H4 (cell line): ENCODE data around the gene NPAS3. TPM values are rescaled to one million over a fixed set of nuclear protein-coding genes. Genes with fewer than 3 reads are reported as not detected.
A peak's percentile ranks its signal among the peaks of the same experiment; 100 is the strongest.

ENCODE experiments used
- DNase-seq: peaks from one replicate; pipeline ENCODE4 v3.0.0-alpha.2; 2015; ENCODE audit warnings: low spot score
- total RNA-seq: library from RNA; depleted of rRNA; stranded (reverse); fragments of >200 nt; shearing (Covaris generic); gene quantifications from 2 replicates; pipeline ENCODE4 v1.2.3, GENCODE V29; 2014

Gene NPAS3
- total RNA-seq, 1 experiment from 2014 or later = 2.6 TPM

DNA sequence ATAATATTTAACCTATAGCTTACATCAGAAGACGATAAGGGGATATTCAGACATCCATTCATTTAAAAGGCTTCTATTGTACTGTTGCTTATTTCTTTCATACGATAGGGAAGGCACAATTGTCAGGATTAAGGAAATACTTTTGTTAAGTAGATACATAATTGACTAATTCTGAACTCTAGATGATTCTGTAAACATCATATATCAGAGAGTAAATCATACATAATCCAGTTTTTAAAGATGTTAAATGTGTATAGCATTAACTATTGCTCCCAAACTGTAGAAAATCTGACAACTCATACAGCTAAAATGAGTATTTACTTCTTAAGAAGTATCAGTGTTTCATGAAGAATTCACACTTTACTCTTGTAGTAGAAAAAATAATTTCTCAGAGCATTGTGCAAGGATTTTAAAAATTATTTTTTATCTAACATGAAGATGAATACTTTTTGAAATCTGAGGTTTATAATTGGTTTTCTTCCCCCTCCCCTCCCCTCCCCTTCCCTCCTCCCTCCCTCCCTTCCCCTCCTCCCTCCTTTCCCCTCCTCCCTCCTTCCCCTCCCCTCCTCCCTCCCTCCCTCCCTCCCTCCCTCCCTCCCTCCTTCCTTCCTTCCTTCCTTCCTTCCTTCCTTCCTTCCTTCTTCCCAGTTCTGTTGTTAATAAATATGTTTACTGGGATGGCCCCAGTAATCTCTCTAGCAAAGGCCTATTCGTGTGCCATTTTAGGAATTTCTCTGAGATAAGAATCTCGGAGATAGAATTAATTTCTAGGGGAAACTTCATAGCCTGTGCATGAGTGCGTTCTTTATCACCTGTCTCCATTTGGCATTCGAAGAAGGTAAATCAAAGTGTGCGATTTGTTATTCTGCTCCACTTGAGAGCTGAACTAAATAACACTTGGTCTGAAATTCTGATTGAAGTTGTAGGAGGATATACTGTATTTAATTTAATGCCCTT lies 2.3 kb downstream of the NPAS3 start:
- DNase-seq = no peak

DNA sequence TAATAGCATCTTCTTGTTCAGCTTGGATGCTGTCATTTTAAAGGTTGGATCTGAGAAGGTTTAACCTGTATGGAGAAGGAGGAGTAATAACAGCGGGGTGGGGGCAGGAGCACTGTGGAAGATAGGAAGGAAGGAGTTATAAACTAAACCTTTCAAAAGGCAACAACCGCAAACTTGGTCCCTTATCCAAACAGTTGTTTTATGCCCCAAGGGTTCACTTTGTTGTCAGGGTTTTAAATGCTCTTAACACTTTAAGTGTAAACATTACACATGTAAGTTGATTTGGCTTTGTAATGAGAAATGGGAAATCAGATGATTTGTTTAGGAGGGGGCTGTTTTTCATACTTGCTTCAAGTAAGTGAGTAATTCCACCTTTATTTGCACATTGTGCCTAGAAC lies 3.0 kb downstream of the NPAS3 start:
- DNase-seq = no peak

- DNase-seq = no peak
Observed at GRCh38 chr14:32947081-32947480, 8.4 kb downstream of the NPAS3 start.

- no peak for DNase-seq
Observed at GRCh38 chr14:32947792-32948191, 9.1 kb downstream of the NPAS3 start.

DNA sequence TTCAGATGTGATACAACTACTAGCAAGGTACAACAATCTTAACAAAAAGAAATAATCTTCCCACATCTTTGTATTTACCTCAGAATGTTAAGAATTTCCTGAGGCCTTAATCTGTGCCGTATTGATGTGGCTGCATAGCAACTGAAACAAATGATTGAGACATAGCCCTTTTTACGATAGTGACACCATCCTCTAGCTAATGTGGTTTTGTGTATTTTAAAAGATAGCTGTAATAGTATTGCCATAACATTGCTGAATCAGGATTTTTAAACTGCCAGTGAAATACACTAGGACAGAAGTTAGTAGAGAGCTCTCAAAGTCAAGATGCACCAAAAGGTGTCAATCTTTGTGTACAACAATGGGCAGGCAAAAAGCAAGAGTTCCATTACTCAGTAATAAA lies 11.9 kb downstream of the NPAS3 start:
- DNase-seq = no peak

- no peak for DNase-seq
Observed at GRCh38 chr14:32967421-32967820, 28.7 kb downstream of the NPAS3 start.

- no peak for DNase-seq
Observed at GRCh38 chr14:32968972-32969544, 30.4 kb downstream of the NPAS3 start.

GRCh38 chr14:32977913-32978312 lies 39.2 kb downstream of the NPAS3 start:
- DNase-seq = no peak

- no peak for DNase-seq
Observed at GRCh38 chr14:32978691-32979255, 40.1 kb downstream of the NPAS3 start.

DNA sequence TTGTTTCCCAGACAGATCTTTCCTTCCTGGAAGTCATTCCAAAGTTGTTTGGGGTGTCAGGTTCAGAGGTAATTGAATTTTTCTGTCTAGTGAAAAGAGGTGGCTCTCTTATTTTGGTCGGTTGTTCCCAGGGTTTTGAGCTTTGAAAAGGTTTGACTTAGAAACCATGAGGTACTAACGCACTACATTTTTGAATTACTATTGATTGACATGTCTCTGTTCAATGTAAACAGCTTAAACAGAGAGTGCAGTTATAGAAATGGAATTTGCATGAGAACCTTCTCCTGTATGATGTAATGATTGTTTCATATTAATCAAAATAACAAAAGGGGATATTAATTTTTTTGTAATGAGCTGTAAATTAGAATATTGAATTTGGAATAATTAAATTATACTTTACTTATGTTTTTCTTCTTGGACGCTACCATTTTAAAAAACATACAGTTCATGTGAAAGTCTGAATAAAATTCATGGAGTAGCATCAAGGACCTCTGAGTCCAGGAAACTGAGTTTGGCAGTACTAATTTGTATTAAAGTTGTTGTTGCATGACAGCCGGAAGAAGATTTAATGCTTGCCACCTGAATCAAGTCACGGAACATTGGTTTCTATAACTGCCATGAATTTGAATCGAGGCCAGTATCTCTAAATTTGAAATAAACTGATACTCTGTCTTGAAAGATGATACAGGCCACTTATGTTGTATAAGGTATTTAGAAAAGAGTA lies 41.7 kb downstream of the NPAS3 start:
- DNase-seq = no peak

DNA sequence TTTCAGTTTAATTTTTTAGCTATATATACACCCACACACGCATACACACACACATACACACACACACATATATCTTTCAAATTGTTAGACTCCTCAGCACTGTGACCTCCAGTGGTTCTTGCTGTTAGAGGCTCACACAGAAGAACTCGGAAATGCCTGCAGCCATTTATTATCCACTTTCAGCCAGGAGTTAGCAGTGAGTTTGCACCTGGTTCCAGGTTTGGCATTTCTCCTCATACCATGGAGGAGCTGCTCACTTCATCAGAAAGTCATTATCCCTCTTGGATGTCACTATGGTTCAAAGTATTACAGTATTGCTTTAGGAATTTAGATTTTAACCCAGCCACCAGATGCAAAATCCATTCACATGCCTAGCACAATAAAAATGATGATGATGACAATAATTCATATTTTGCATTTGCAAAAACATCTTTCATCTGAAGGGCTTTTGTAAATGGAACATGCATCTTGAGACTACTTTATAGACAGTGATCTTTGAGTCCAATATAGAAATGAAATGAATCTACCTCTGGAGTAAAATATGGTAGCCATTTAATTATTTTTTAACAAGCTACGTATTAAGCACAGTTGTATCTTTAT lies 42.3 kb downstream of the NPAS3 start:
- no peak for DNase-seq

DNA sequence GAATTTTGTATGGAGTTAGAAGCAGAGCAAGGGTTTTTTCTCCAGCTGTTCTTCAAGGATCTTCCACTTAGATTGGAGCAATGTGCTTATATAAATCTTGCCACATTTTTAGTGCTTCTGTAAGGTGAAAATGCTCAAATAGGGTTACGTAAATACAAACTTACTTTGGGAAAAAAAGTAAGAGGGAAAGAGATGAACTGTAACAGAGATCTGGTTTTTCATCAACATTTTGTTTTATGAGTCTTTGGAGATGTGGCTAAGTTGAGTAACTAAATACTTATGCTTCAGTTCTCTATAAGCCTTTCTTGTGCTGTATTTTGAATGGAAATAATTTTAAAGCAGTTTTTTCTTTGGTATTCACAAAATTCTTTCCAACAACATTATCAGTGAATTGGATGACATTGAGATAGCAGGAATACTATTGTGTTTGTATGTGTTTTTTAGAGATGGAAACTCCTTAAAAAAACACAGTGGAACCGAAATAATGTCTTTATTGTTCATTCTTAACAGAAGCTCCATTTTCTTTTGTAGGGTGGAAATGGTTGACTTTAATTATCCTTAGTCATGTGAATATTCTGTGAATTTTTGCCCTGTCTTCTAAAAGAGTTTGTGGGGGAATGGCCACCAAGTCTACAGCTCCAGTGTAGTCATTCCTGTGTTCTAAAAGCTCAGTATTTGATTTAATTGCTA lies 45.7 kb downstream of the NPAS3 start:
- no peak for DNase-seq

GRCh38 chr14:32985866-32986265 lies 47.2 kb downstream of the NPAS3 start:
- DNase-seq = no peak

- DNase-seq = peak; percentile 17
Observed at GRCh38 chr14:32986791-32987540, 48.3 kb downstream of the NPAS3 start.

DNA sequence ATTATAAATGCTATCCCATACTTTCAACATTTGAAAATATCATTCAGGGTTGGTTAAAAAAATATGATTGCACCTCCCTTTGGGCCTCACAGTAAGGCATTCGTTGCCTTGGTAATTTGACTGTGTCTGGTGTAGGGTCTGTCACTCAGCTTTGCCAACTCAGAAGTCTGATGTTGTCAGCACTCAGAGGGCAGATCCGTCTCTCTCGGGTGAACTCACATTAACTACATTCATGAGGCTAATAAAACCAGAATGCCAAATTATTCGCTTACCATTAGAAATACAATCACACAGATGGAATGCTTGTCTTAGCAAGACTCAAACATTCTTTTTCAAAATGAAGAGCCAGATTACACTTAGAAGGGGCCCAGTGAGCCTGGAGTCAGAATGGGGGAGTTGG lies 53.0 kb downstream of the NPAS3 start:
- DNase-seq = no peak

GRCh38 chr14:32993921-32994320 lies 55.2 kb downstream of the NPAS3 start:
- no peak for DNase-seq

GRCh38 chr14:32996343-32996742 lies 57.7 kb downstream of the NPAS3 start:
- DNase-seq = no peak

- peak; percentile 14 for DNase-seq
Observed at GRCh38 chr14:32998433-32998832, 59.8 kb downstream of the NPAS3 start.

DNA sequence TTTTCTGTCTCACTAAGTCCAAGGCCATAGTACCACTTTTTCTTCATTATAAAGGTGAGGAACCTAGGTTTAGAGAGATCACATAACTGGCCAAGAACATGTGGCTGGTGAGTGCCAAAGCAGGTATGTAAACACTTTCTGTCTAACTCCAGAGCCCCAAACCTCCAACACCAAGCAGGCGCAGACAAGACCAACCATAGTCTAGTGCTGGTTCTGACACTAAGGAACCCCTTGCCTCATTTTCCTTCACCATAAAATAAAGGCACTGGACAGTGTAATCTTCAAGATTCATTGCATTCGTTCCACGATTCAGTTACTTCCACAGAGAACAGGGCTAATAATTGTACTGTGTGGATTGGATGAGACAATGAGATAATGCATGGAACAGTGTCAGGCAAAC lies 71.0 kb downstream of the NPAS3 start:
- DNase-seq = no peak

DNA sequence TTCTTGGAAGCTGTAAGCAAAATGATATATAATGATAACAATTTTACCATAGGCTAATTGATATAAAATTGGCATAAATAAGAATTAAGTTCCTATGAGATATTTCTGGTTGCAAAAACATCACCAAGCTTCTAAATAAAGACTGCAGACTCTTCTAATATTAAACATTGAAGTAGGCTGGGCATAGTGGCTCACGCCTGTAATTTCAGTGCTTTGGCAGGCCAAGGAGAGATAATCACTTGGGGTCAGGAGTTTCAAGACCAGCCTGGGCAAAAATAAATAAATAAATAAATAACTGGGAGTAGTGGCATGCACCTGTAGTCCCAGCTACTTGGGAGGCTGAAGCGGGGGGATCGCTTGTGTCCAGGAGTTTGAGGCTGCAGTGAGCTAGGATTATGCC lies 71.8 kb downstream of the NPAS3 start:
- no peak for DNase-seq

DNA sequence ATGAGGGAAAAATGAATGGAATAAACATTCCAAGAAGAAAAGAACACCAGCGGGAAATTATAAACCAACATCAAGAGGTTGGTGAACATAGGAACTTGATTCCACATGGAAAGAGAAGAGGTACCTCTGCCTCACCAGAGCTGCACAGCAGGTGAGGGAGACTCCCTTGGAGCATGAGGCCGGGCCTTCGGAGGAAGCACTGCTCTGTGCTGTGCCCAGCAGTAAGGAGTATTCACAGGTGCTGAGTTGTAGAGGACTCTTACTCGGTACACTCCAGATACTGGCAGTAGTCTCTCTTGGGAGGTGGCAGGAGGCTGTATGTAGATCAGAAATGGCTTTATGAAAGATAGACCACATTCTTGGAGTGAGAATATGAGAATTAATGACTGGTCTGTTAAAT lies 76.0 kb downstream of the NPAS3 start:
- no peak for DNase-seq
